Measurements from ENCODE around the gene RNF208.

RNF208 gene

GRCh38 chr9:137227054-137227852, 5.2 kb upstream of the RNF208 start, which contains the start of gene RNF224:
TSS of gene RNF224 (plus strand) at chr9:137227502. CDS start at chr9:137228336, 834 bp downstream.
- no peaks in the 10 kb centered on the region for H3K9me3 Mint-ChIP-seq
- DNase-seq (ENCODE audit: low spot score in 2 of 2) (peak; percentile 82 to 90), ATAC-seq (peak; percentile 62)
- peaks cover 7% of the 10 kb centered on the region for H3K36me3 Mint-ChIP-seq
- H3K27ac Mint-ChIP-seq: peak within 1 kb of the TSS; percentile 27
- H3K4me3 Mint-ChIP-seq: no peak within 1 kb of the TSS
- peaks cover 12% of the 10 kb centered on the region for H3K4me1 Mint-ChIP-seq

GRCh38 chr9:137226338-137227053, 4.5 kb upstream of the RNF208 start:
- Mint-ChIP-seq H3K4me1 (peaks cover 12% of the 10 kb centered on the region), H3K9me3 (no peaks in the 10 kb centered on the region), H3K27ac (no peak overlapping the region), H3K4me3 (no peak overlapping the region), H3K36me3 (peaks cover 7% of the 10 kb centered on the region)
- ATAC-seq (no peak), DNase-seq (ENCODE audit: low spot score in 2 of 2) (no peak)

GRCh38 chr9:137225699-137226331, 3.8 kb upstream of the RNF208 start:
- no peak for ATAC-seq
- DNase-seq (ENCODE audit: low spot score in 2 of 2): no peak
- peaks cover 12% of the 10 kb centered on the region for H3K4me1 Mint-ChIP-seq
- H3K4me3 Mint-ChIP-seq: no peak overlapping the region
- H3K9me3 Mint-ChIP-seq: no peaks in the 10 kb centered on the region
- H3K27ac Mint-ChIP-seq: peak overlapping the region; percentile 45
- H3K36me3 Mint-ChIP-seq: peaks cover 7% of the 10 kb centered on the region

- Mint-ChIP-seq H3K9me3 (no peaks in the 10 kb centered on the region), H3K4me1 (peaks cover 13% of the 10 kb centered on the region), H3K4me3 (peak within 1 kb of the TSS; percentile 74), H3K27ac (peak within 1 kb of the TSS; percentile 79), H3K36me3 (peaks cover 7% of the 10 kb centered on the region)
- ATAC-seq (peak; percentile 27), DNase-seq (ENCODE audit: low spot score in 2 of 2) (no peak)
Measured at GRCh38 chr9:137224830-137225694, 3.0 kb upstream of the RNF208 start, which contains the start of gene CYSRT1. TSS of gene CYSRT1 (plus strand) at chr9:137225174. CDS start at chr9:137225622, 448 bp downstream.

GRCh38 chr9:137223078-137223970, 1.3 kb upstream of the RNF208 start:
- Mint-ChIP-seq H3K27ac (peak overlapping the region; percentile 79), H3K36me3 (peaks cover 7% of the 10 kb centered on the region), H3K4me1 (peaks cover 16% of the 10 kb centered on the region), H3K9me3 (no peaks in the 10 kb centered on the region), H3K4me3 (peak overlapping the region; percentile 74)
- peak; percentile 91 to 99 for DNase-seq (ENCODE audit: low spot score in 2 of 2)
- ATAC-seq: peak; percentile 87

GRCh38 chr9:137221506-137222111, 431 bp downstream of the RNF208 start:
- DNase-seq (ENCODE audit: low spot score in 2 of 2) (no peak), ATAC-seq (no peak)
- H3K9me3 Mint-ChIP-seq: no peaks in the 10 kb centered on the region
- H3K36me3 Mint-ChIP-seq: peaks cover 7% of the 10 kb centered on the region
- H3K27ac Mint-ChIP-seq: no peak overlapping the region
- peaks cover 9% of the 10 kb centered on the region for H3K4me1 Mint-ChIP-seq
- H3K4me3 Mint-ChIP-seq: no peak overlapping the region

- Mint-ChIP-seq H3K27ac (no peak overlapping the region), H3K9me3 (no peaks in the 10 kb centered on the region), H3K4me1 (peaks cover 9% of the 10 kb centered on the region), H3K4me3 (peak overlapping the region; percentile 38), H3K36me3 (peaks cover 7% of the 10 kb centered on the region)
- DNase-seq (ENCODE audit: low spot score in 2 of 2) (no peak), ATAC-seq (no peak)
Measured at GRCh38 chr9:137221095-137221505, 940 bp downstream of the RNF208 start.

GRCh38 chr9:137220317-137221094, 1.5 kb downstream of the RNF208 start:
- Mint-ChIP-seq H3K9me3 (no peaks in the 10 kb centered on the region), H3K27ac (no peak overlapping the region), H3K4me1 (peaks cover 9% of the 10 kb centered on the region), H3K36me3 (peaks cover 7% of the 10 kb centered on the region), H3K4me3 (peak overlapping the region; percentile 38)
- DNase-seq (ENCODE audit: low spot score in 2 of 2): no peak
- no peak for ATAC-seq

- ATAC-seq (no peak), DNase-seq (ENCODE audit: low spot score in 2 of 2) (no peak)
- Mint-ChIP-seq H3K27ac (no peak overlapping the region), H3K9me3 (no peaks in the 10 kb centered on the region), H3K4me3 (peak overlapping the region; percentile 38), H3K36me3 (peaks cover 9% of the 10 kb centered on the region), H3K4me1 (peaks cover 9% of the 10 kb centered on the region)
Measured at GRCh38 chr9:137219757-137220316, 2.2 kb downstream of the RNF208 start.

- Mint-ChIP-seq H3K9me3 (no peaks in the 10 kb centered on the region), H3K36me3 (peaks cover 12% of the 10 kb centered on the region), H3K4me1 (peaks cover 9% of the 10 kb centered on the region), H3K4me3 (no peak overlapping the region), H3K27ac (no peak overlapping the region)
- no peak for ATAC-seq
- DNase-seq (ENCODE audit: low spot score in 2 of 2): no peak
Measured at GRCh38 chr9:137218754-137219271, 3.2 kb downstream of the RNF208 start.

GRCh38 chr9:137218212-137218753, 3.8 kb downstream of the RNF208 start:
- DNase-seq (ENCODE audit: low spot score in 2 of 2) (no peak), ATAC-seq (no peak)
- H3K4me3 Mint-ChIP-seq: no peak overlapping the region
- peaks cover 8% of the 10 kb centered on the region for H3K36me3 Mint-ChIP-seq
- H3K9me3 Mint-ChIP-seq: no peaks in the 10 kb centered on the region
- H3K27ac Mint-ChIP-seq: no peak overlapping the region
- peaks cover 9% of the 10 kb centered on the region for H3K4me1 Mint-ChIP-seq

Measured in stimulated activated effector memory CD8-positive, alpha-beta T cell treated with anti-CD3 and anti-CD28 coated beads, Interleukin-12 subunit alpha, Interleukin-12 subunit beta, amount 100 ng/mL, for 72 hours (primary cell).